Chondrocyte (in vitro differentiated cells): ENCODE results near the gene LOXL1. TPM values are rescaled to one million over a fixed set of nuclear protein-coding genes. Genes with fewer than 3 reads are reported as not detected.
A peak's percentile ranks its signal among the peaks of the same experiment; 100 is the strongest.

Experiments used
- DNase-seq: peaks from one replicate; pipeline ENCODE4 v3.0.0; 2021; ENCODE audit warnings: mixed read lengths, low spot score
- H3K27ac Mint-ChIP-seq: one replicate; pipeline ENCODE4 v1.8.0; 2021; ENCODE audit warnings: mild to moderate bottlenecking, moderate library complexity, mixed read lengths; ENCODE audit not compliant: unreplicated experiment
- H3K27me3 Mint-ChIP-seq: 2 replicates; pipeline ENCODE4 v1.8.0; 2021; ENCODE audit warnings: low read depth, mixed read lengths
- H3K36me3 Mint-ChIP-seq: 2 replicates; pipeline ENCODE4 v1.8.0; 2021; ENCODE audit warnings: low read depth, mixed read lengths
- H3K4me1 Mint-ChIP-seq: 2 replicates; pipeline ENCODE4 v1.8.0; 2021; ENCODE audit warnings: low read depth, mild to moderate bottlenecking, mixed read lengths
- H3K4me3 Mint-ChIP-seq: one replicate; pipeline ENCODE4 v1.8.0; 2021; ENCODE audit warnings: mild to moderate bottlenecking, moderate library complexity, mixed read lengths; ENCODE audit not compliant: unreplicated experiment
- H3K9me3 Mint-ChIP-seq: 2 replicates; pipeline ENCODE4 v1.8.0; 2021; ENCODE audit warnings: low read depth, mixed read lengths
- CTCF ChIP-seq: fragments of 200-600 bp; sonication (generic); IDR thresholded peaks from 2 replicates; pipeline ENCODE4 v1.5.0; 2021; ENCODE audit warnings: antibody characterized with exemption, mild to moderate bottlenecking, moderate library complexity
- total RNA-seq: library from RNA; stranded (reverse); gene quantifications from 3 replicates; pipeline ENCODE4 v1.2.1, GENCODE V29; 2021

LOXL1 gene
- total RNA-seq, 1 donor from 2014 or later: 428 TPM

GRCh38 chr15:73928971-73929627, 2.8 kb downstream of the LOXL1 start:
- H3K4me3 Mint-ChIP-seq: peak overlapping the region; percentile 96
- peak; percentile 63 for DNase-seq
- H3K9me3 Mint-ChIP-seq: no peaks in the 10 kb centered on the region
- peaks cover 12% of the 10 kb centered on the region for H3K36me3 Mint-ChIP-seq
- H3K27me3 Mint-ChIP-seq: no peaks in the 10 kb centered on the region
- H3K4me1 Mint-ChIP-seq: peaks cover 78% of the 10 kb centered on the region
- no peak for TF ChIP-seq CTCF
- peak overlapping the region; percentile 100 for H3K27ac Mint-ChIP-seq

GRCh38 chr15:73930371-73930770, 4.1 kb downstream of the LOXL1 start:
- Mint-ChIP-seq H3K9me3 (no peaks in the 10 kb centered on the region), H3K4me1 (peaks cover 78% of the 10 kb centered on the region), H3K4me3 (peak overlapping the region; percentile 96), H3K27me3 (no peaks in the 10 kb centered on the region), H3K36me3 (peaks cover 12% of the 10 kb centered on the region), H3K27ac (peak overlapping the region; percentile 100)
- DNase-seq: peak; percentile 95
- TF ChIP-seq CTCF: no peak

- DNase-seq: peak; percentile 90
- no peak for TF ChIP-seq CTCF
- Mint-ChIP-seq H3K9me3 (no peaks in the 10 kb centered on the region), H3K4me3 (peak overlapping the region; percentile 96), H3K27ac (peak overlapping the region; percentile 100), H3K4me1 (peaks cover 78% of the 10 kb centered on the region), H3K36me3 (peaks cover 12% of the 10 kb centered on the region), H3K27me3 (no peaks in the 10 kb centered on the region)
Measured at GRCh38 chr15:73930790-73931281, 4.6 kb downstream of the LOXL1 start.

DNA sequence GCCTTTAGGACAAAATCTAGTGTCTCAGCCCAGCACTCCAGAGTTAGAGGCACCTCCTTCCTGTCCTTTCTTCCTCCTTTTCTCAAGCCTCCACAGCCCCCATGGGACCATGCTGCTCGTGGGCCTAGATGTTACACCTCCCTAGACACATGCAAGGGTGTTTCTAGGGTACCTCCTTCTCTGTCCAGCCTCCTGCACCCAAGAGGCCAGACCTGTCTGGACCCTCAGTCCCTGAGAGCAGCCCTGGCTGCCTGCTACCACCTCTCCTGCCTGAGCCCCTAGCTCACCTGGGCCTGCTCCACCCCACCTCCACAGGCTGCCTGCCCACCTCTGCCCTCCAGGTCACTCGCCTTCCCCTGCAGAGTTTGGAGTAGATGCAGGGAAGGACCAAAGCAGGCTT, 5.2 kb downstream of the LOXL1 start:
- Mint-ChIP-seq H3K9me3 (no peaks in the 10 kb centered on the region), H3K4me3 (peak overlapping the region; percentile 96), H3K4me1 (peaks cover 81% of the 10 kb centered on the region), H3K27me3 (no peaks in the 10 kb centered on the region), H3K36me3 (peaks cover 12% of the 10 kb centered on the region), H3K27ac (peak overlapping the region; percentile 100)
- no peak for TF ChIP-seq CTCF
- peak; percentile 68 for DNase-seq

GRCh38 chr15:73932381-73933191, 6.3 kb downstream of the LOXL1 start:
- H3K36me3 Mint-ChIP-seq: peaks cover 12% of the 10 kb centered on the region
- no peaks in the 10 kb centered on the region for H3K9me3 Mint-ChIP-seq
- peak; percentile 11 for DNase-seq
- peak overlapping the region; percentile 15 for H3K4me3 Mint-ChIP-seq
- peaks cover 92% of the 10 kb centered on the region for H3K4me1 Mint-ChIP-seq
- H3K27ac Mint-ChIP-seq: peak overlapping the region; percentile 100
- H3K27me3 Mint-ChIP-seq: no peaks in the 10 kb centered on the region
- no peak for TF ChIP-seq CTCF
